GM21423 (cell line): Measurements from ENCODE around the gene FOXP4.
A peak's percentile ranks its signal among the peaks of the same experiment; 100 is the strongest.

Source experiments
- ATAC-seq: cut with Tn5 transposase; IDR thresholded peaks from one replicate; pipeline ENCODE4 v1.9.1; 2021; ENCODE audit warnings: mild to moderate bottlenecking, moderate library complexity; ENCODE audit not compliant: unreplicated experiment

FOXP4 gene

GRCh38 chr6:41545703-41546474 lies at the start of gene FOXP4:
TSS of gene FOXP4 (plus strand) at chr6:41546381. CDS start at chr6:41565761, 19,380 bp downstream.
- peak; percentile 64 for ATAC-seq

GRCh38 chr6:41497573-41497972 lies 48.6 kb upstream of the FOXP4 start:
- no peak for ATAC-seq

- ATAC-seq = no peak
These were observed 48.2 kb upstream of the FOXP4 start for GRCh38 chr6:41497994-41498393.

GRCh38 chr6:41498968-41499599 lies 47.1 kb upstream of the FOXP4 start:
- ATAC-seq = no peak

GRCh38 chr6:41500561-41500960 lies 45.6 kb upstream of the FOXP4 start:
- no peak for ATAC-seq

- ATAC-seq = no peak
These were observed 43.6 kb upstream of the FOXP4 start for GRCh38 chr6:41502566-41502916.

- no peak for ATAC-seq
These were observed 43.1 kb upstream of the FOXP4 start for GRCh38 chr6:41502917-41503671.

- ATAC-seq = no peak
These were observed 42.2 kb upstream of the FOXP4 start for GRCh38 chr6:41503827-41504465.

- ATAC-seq = no peak
These were observed 41.6 kb upstream of the FOXP4 start for GRCh38 chr6:41504466-41505121.

- peak; percentile 74 for ATAC-seq
These were observed 40.8 kb upstream of the FOXP4 start for GRCh38 chr6:41505122-41506049.

- no peak for ATAC-seq
These were observed 37.7 kb upstream of the FOXP4 start for GRCh38 chr6:41508479-41508878.

GRCh38 chr6:41509580-41509979 lies 36.6 kb upstream of the FOXP4 start:
- ATAC-seq = no peak

- no peak for ATAC-seq
These were observed 34.6 kb upstream of the FOXP4 start for GRCh38 chr6:41511443-41512060.

- ATAC-seq = no peak
These were observed 34.0 kb upstream of the FOXP4 start for GRCh38 chr6:41512146-41512701.

- ATAC-seq = no peak
These were observed 30.2 kb upstream of the FOXP4 start for GRCh38 chr6:41515995-41516394.

- no peak for ATAC-seq
These were observed 28.1 kb upstream of the FOXP4 start for GRCh38 chr6:41518118-41518517.

GRCh38 chr6:41519305-41519744 lies 26.9 kb upstream of the FOXP4 start:
- no peak for ATAC-seq

GRCh38 chr6:41519745-41520699 lies 26.2 kb upstream of the FOXP4 start:
- no peak for ATAC-seq
